ENCODE measurements around the gene ZNF285.
"Not testable (repeated sequence)": the region's sequence is repeated elsewhere in the genome, so short reads cannot be mapped to it uniquely, and the experiment has no call there.

ZNF285 gene

GRCh38 chr19:44344255-44344654, 57.2 kb downstream of the ZNF285 start:
- no peak for DNase-seq (ENCODE audit: low read depth in 2 of 2)
- no peak overlapping the region for H3K4me3 ChIP-seq (replicated peaks in 1 of 2; ENCODE audit: low read depth in 2 of 2, low read length in 2 of 2)
- TF ChIP-seq CTCF (IDR thresholded peaks at IDR 0.05; ENCODE audit: low read depth, low read length), result no peak

- no peak for DNase-seq (ENCODE audit: low read depth in 2 of 2)
- TF ChIP-seq CTCF (IDR thresholded peaks at IDR 0.05; ENCODE audit: low read depth, low read length), result no peak
Observed at GRCh38 chr19:44341794-44342193, 59.6 kb downstream of the ZNF285 start.

GRCh38 chr19:44334639-44335038, 66.8 kb downstream of the ZNF285 start:
- not testable (repeated sequence) for DNase-seq (ENCODE audit: low read depth in 2 of 2); H3K4me3 ChIP-seq (replicated peaks in 1 of 2; ENCODE audit: low read depth in 2 of 2, low read length in 2 of 2)

More at GRCh38 chr19:44341794-44342193, 59.6 kb downstream of the ZNF285 start:
- H3K4me3 ChIP-seq (replicated peaks in 1 of 2; ENCODE audit: low read depth in 2 of 2, low read length in 2 of 2), result no peak overlapping the region

Measured in cardiac fibroblast (primary cell).